Fibroblast of villous mesenchyme (primary cell): Measurements from ENCODE around the gene PIBF1. TPM values are rescaled to one million over a fixed set of nuclear protein-coding genes. Genes with fewer than 3 reads are reported as not detected.
A peak's percentile ranks its signal among the peaks of the same experiment; 100 is the strongest.
"Not testable (repeated sequence)": the region's sequence is repeated elsewhere in the genome, so short reads cannot be mapped to it uniquely, and the experiment has no call there.

Experiments
- DNase-seq: peaks from one replicate; pipeline ENCODE4 v3.0.0-alpha.2; 2010; ENCODE audit warnings: low read depth
- H3K4me3 ChIP-seq: 2 replicates; pipeline ENCODE4 v1.5.1; 2011; ENCODE audit warnings: low read depth, mild to moderate bottlenecking, low read length
- total RNA-seq: library from RNA; depleted of rRNA; stranded (reverse); fragments of >200 nt; gene quantifications from 2 replicates; pipeline ENCODE4 v1.2.3, GENCODE V29; 2012
- TF ChIP-seq, protein P1 (sequence below): IDR thresholded peaks from 2 replicates; pipeline ENCODE4 v1.5.1; 2012; ENCODE audit warnings: low read depth, mild to moderate bottlenecking, low read length; ENCODE audit not compliant: insufficient read depth

PIBF1 gene
- total RNA-seq, 1 donor: 25.0 TPM

DNA sequence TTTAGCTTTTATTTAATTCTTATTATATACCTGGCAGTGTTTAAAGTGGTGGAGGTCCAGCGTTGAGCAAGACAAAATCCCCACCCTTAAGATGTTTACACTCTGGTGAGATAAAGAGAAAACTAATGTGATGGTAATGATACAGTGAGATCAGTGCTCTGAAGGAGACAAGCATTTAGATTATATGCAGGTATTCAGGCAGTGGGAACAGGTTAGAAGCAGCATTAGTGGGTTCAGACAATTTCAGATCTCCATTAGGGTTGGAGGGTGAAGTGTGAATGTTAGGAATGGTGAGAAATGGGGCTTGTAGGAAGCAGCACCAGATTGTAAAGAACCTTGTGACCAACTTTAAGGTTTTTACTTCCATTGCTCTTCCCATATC lies 39.0 kb downstream of the PIBF1 start:
- DNase-seq: peak; percentile 12
- H3K4me3 ChIP-seq: no peak overlapping the region
- TF ChIP-seq, protein P1, sequence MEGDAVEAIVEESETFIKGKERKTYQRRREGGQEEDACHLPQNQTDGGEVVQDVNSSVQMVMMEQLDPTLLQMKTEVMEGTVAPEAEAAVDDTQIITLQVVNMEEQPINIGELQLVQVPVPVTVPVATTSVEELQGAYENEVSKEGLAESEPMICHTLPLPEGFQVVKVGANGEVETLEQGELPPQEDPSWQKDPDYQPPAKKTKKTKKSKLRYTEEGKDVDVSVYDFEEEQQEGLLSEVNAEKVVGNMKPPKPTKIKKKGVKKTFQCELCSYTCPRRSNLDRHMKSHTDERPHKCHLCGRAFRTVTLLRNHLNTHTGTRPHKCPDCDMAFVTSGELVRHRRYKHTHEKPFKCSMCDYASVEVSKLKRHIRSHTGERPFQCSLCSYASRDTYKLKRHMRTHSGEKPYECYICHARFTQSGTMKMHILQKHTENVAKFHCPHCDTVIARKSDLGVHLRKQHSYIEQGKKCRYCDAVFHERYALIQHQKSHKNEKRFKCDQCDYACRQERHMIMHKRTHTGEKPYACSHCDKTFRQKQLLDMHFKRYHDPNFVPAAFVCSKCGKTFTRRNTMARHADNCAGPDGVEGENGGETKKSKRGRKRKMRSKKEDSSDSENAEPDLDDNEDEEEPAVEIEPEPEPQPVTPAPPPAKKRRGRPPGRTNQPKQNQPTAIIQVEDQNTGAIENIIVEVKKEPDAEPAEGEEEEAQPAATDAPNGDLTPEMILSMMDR: no peak

DNA sequence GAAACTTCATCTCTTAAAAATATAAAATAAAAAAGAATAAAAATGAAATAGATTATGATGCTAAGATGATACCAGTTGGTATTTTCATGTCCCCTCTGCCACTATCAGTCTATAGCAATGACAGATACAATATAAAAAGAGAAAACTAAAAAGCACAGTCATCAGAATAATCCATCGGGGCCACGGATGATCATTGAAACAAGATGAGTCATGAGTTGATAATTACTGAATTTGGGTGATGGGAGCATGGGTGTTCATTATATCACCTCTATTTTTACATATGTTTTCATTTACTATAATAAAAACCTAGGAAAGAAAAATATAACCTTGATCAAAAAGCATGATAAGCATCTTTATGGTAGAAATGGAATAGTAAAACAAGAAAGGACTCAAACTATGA lies 41.1 kb downstream of the PIBF1 start:
- TF ChIP-seq, protein P1: no peak

DNA sequence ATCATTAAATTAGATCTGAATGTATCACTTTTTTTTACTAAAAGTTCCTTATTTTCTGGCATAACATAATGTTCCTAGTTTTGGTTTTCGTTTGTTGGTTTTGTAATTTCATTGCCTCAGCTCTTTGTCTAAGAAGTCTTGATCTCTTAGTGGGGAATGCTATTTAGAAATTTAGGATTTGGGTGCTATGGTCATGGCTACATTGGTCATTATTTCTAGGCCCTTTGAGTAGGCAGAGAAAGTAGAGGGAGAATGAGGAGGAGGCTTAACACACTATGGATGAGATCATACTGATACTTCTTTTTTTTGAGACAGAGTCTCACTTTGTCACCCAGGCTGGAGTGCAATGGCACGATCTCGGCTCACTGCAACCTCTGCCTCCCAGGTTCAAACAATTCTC lies 41.8 kb downstream of the PIBF1 start:
- TF ChIP-seq, protein P1: no peak
- no peak overlapping the region for H3K4me3 ChIP-seq
- no peak for DNase-seq

More for the DNA sequence above, 41.1 kb downstream of the PIBF1 start:
- DNase-seq: no peak
- no peak overlapping the region for H3K4me3 ChIP-seq

DNA sequence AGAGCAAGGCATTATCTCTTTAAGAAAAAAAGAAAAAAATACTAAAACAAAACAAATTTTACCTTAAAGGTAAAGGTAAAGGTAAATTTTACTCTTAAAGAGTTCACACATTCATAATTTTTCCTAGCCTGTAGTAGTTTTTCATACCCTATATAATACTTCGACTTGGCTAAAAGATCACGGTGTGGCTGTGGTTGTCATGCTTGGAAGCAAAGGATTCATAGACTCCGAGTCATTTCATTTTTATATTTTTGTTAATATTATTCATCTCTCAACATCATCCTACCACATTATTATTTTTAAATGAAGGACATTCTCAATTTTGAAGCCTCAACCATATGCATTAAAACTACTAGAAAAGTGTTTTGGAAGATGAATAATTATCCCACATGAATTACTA lies 52.7 kb downstream of the PIBF1 start:
- no peak overlapping the region for H3K4me3 ChIP-seq
- no peak for DNase-seq
- TF ChIP-seq, protein P1: no peak

DNA sequence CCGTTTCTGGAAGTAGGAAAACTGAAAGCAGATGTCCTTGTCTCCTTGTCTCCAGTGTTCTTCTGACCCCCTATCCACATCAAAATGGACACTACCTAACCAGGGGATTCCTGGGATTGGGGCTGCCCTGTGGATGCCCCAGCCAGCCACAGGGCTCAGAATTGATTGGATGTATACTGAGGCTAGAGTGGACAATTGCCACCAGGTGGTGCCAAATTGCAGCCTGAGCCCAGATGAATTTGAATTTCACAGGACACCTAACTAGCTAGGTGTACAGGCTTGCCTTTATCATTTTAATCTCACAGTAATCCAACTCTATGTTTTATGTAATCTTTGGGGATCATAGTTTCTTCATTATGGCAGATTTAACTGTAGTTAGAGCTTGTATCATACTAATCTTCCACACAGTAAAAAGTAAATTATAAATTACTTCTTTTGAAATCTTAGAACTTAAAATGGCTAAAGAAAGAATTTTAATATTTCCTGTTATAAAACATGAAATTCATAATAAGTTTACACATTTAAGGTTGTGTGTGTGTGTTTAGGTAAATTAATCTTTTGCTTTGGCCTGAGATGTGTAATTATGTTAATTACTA lies 58.0 kb downstream of the PIBF1 start:
- peak; percentile 43 for DNase-seq
- TF ChIP-seq, protein P1: peak; percentile 80
- no peak overlapping the region for H3K4me3 ChIP-seq

DNA sequence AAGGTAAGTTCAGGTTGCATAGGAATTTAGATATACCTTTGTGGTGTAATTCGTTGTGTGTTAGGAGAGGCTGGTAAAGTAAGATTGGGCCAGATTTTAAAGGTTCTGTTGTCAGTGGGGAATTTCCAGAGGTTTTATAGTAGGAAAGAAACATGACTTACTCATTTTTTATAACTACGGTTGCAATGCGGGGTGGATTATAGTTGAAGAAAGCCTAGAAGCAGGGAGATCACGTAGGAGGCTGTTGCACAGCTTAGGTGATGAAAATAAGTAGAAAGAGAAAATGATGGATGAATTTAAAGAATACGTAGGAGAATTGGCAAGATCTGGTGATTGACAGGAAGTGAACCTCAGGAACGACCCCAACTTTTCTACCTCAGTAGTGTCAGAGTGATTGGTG lies 61.1 kb downstream of the PIBF1 start:
- TF ChIP-seq, protein P1: no peak
- H3K4me3 ChIP-seq: no peak overlapping the region
- DNase-seq: no peak

DNA sequence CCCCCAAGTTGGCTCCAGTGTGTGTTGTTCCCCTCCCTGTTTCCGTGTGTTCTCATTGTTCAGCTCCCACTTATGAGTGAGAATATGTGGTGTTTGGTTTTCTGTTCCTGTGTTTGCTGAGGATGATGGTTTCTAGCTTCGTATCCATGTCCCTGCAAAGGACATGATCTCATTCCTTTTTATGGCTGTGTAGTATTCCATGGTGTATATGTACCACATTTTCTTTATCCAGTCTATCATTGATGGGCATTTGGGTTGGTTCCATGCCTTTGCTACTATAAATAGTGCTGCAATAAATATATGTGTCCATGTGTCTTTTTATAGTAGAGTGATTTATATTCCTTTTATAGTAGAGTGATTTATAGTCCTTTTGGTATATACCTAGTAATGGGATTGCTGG lies 63.2 kb downstream of the PIBF1 start:
- not testable (repeated sequence) for H3K4me3 ChIP-seq, DNase-seq

DNA sequence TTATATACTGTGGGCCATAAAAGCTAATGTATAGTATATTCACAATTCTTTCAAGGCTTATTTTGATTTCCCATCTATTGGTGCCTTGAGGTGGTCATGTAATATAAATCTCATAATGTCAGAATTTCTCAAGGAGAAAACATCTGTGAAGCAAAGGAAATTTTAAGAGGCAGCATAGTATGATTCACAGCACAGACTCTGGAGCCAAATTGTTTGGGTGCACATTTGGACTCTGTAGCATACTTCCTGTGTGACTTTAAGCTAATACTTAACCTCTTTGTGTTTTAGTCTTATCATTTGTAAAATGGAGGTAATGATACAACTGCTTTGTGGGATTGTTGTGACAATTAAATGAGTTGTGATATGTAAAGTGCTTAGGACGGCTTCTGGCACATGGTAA lies 67.6 kb downstream of the PIBF1 start:
- TF ChIP-seq, protein P1: no peak
- peak; percentile 1 for DNase-seq

More for the DNA sequence above, 67.6 kb downstream of the PIBF1 start:
- no peak overlapping the region for H3K4me3 ChIP-seq
